Stimulated activated CD8-positive, alpha-beta memory T cell treated with anti-CD3 and anti-CD28 coated beads, Interleukin-12 subunit alpha, Interleukin-12 subunit beta, amount 100 ng/mL, for 24 hours (primary cell): Measurements from ENCODE around the gene PRXL2A.

Experiments
- DNase-seq: peaks from one replicate; pipeline ENCODE4 v3.0.0-alpha.2; 2020; ENCODE audit errors: extremely low read depth

PRXL2A gene

DNA sequence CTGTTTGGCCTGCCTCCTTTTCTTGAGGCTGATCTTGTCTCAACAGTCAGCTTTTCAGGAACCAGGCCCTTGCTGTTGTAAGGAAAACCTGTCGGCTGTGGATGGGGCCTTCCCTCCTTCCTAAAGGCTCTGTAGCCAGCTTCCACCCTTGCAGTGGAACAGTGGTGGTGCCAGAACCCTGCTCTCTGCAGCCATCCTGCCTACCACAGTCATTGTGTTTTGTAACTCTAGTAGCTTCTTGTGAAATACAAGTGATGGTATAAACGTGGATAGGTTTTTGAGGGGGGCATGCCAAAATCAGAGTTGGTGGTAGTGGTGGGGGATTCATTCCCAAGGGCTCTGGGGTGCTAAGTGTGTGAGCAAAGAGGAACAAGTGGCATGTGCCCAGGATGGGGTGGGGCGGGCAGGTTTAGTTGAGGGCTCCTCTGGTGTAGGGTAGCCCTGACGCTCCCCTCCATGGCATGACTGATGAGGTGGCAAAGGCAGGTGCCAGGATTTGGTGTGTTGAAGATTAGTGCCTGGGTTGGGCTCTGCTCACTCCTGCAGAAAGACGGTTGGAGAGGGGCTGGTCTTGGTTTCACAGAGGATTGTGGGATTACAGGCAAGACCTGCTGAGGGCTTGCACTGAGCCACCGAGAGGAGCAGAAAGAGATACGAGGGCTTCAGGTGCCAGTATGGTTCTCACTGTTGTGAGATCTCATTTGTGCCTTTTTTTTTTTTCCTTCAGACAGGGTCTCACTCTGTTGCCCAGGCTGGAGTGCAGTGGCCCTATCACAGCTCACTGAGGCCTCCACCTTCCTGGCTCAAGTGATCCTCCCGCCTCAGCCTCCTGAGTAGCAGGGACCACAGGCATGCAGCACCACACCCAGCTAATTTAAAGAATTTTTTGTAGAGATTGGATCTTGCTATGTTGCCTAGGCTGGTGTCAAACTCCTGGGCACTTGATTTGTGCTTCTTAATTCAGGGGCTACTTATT is 53.1 kb downstream of the PRXL2A start:
- no peak for DNase-seq

DNA sequence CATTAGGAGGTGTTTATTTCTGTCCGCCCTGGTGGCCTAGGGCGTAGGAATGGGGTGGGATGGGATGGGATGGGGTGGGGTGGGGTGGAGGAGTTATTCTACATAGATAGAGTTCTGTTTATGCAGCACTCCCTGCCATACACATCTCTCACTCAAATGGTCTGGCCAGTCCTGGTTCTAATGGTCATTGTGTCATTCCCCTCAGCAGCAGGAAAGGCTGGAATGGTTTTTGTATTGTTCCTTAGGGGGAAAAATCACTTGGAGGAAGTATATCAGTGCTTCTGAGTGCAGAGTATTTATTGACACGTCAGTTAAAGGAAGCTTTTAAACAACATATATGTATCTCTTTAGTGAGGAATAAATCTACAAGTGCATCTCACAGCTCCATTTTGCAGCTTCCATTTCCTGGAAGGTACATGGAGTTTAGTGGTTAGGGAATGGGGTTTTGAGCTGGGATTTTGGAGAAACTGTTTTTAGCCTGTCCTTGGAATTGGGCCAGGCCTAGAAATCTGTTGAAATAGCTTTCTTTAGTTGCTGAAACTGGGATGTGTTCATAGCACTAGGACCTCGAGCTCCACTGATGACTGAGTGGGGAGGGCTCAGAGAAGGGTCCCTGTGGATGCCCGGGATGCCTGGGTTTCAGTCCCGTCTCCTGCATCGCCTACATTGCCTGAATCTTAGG is 54.1 kb downstream of the PRXL2A start:
- no peak for DNase-seq

- DNase-seq, result no peak
These were observed 54.8 kb downstream of the PRXL2A start for GRCh38 chr10:80462981-80463741.

DNA sequence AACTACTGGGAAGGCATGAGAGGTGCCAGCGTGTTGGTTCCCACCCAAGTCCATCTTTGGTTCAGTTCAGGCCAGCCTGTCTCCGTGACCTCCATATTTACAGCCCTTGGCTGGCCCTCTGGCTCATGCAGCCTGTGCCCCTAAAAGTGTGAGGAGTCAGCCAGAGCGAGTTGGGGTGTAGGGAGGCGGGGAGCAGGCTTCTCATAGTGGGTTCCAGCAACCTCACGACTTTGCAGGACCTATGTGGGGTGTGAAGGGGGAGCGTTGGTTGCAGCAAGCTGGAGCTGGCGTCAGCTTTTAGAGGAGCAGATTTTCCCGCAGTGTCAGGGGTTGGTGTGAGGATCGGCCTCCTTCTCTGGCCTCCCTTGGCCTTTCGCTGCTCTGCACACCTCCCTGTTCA is 55.5 kb downstream of the PRXL2A start:
- no peak for DNase-seq

- DNase-seq, result no peak
These were observed 56.5 kb downstream of the PRXL2A start for GRCh38 chr10:80464557-80465450.

DNA sequence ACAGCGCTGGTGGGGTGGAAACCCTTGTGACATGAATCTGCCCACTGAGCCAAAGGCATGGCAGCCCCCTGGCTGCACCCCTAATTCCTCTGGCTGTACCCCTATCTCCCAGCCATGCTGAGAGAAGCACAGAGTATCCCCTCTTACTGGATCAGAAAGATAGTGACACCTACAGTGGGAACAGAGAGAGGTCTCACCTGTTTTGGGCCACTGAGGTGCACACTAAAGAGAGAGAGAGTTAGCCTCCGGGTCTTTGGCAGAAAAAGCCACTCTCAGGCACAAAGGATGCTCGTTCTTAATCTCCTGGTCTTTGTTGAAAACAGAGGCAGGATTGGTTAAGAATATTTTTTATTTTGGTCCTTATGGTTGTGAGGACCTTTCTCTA is 57.1 kb downstream of the PRXL2A start:
- no peak for DNase-seq

GRCh38 chr10:80465839-80466590 is 57.7 kb downstream of the PRXL2A start:
- no peak for DNase-seq

- no peak for DNase-seq
These were observed 58.5 kb downstream of the PRXL2A start for GRCh38 chr10:80466724-80467326.

GRCh38 chr10:80468002-80468401 is 59.7 kb downstream of the PRXL2A start:
- no peak for DNase-seq

- no peak for DNase-seq
These were observed 60.6 kb downstream of the PRXL2A start for GRCh38 chr10:80468806-80469421.

DNA sequence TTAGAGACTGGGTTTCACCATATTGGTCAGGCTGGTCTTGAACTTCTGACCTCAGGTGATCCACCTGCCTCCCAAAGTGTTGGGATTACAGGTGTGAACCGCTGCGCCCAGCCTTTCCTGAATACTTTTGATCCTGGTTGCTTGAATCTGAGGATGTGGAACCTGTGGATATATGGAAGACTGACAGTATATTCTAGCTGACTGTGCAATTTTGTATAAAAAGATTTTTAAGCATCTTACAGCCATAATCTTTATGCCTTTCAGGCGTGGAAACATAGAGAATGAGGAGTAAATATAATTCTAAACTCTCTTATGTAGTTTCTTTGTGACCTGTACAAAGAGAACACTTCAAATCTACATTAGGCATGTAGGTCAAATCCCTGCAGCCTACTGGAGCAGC is 61.9 kb downstream of the PRXL2A start:
- DNase-seq, result no peak

GRCh38 chr10:80471001-80471400 is 62.6 kb downstream of the PRXL2A start:
- no peak for DNase-seq

DNA sequence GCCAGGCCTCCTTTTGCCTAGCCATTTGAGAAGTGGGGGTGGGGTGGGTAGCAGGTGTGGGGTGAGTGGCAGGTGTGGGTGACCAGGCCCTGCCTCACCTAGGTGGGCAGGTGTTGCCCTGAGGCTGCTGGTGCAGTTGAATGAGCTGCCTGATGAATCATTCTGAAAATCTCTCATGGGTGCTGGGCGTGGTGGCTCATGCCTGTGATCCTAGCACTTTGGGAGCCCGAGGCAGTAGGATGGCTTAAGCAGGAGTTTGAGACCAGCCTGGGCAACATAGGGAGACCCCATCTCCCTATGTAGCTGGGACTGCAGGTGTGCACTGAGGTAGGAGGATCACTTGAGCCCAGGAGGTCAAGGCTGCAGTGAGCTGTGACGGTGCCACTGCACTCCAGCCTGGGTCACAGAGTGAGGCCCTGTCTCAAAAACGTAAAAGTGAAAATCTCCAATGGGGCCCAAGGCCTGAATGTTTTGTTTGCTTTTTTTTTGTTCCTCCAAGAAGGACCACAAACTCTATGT is 63.4 kb downstream of the PRXL2A start:
- DNase-seq, result no peak

DNA sequence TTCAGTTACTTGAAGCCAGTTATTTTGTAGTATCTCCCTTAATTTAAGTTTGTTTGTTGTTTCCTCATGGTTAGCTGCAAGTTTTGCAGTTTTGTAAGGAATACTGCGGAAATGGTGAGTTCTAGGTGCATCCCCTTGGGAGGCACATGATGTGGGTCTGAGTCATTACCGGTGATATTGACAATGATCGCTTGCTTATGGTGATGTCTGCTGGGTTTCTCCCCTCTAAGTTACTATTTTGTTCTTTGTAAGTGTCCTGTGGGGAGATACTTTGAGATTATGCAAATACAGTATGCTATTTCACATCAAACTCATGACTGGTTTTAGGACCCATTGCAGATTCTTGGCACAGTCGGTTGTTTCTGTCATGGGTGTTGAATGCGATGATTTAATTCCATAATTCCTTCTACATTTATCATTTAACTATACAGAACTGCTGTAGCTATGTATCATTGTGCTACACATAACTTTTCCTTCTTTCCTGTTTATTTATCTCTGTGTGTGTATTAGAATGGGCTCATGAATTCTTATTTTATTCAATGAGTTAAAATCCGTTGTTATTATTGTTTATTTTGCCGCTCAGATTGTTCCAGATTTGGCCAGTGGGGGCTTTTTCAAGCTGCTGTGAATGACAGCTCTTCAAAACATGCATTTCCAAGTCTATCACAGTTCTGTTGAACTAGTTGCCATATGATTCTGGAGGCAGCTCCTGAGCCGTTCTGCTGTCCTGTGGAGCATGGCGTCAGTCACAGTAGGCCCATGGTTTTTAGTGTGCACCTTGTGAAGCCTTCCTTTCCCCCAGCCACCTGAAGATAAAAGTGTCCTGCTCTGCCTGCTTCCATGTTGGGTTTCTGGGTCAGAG is 64.1 kb downstream of the PRXL2A start:
- DNase-seq, result no peak

DNA sequence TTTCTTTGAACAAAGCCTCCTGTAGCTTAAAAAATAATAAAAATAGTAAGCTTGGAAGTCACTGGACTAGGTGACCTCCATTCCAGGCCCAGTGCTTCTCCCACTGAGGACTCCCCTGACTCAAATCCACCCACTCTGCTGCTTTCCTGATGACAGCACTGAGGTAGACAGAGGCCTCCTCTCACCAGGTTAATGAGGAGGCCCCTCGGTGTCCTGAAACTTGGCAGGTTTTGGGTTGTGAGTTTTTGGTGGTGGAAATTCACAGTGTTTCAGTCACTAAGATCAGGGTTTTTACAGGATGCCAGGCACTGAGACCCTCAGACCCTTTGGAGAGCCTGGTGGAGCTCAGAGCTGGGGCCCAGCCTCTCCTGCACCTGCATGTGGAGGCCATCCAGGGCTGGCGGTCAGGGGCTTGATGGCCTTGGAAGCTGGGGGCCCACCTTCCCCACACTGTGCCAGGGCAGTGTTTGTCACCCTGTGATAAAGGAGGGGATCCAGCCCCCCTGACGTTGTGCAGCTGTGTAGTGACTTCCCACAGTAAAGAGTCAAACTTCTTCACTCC is 64.8 kb downstream of the PRXL2A start:
- DNase-seq, result no peak

DNA sequence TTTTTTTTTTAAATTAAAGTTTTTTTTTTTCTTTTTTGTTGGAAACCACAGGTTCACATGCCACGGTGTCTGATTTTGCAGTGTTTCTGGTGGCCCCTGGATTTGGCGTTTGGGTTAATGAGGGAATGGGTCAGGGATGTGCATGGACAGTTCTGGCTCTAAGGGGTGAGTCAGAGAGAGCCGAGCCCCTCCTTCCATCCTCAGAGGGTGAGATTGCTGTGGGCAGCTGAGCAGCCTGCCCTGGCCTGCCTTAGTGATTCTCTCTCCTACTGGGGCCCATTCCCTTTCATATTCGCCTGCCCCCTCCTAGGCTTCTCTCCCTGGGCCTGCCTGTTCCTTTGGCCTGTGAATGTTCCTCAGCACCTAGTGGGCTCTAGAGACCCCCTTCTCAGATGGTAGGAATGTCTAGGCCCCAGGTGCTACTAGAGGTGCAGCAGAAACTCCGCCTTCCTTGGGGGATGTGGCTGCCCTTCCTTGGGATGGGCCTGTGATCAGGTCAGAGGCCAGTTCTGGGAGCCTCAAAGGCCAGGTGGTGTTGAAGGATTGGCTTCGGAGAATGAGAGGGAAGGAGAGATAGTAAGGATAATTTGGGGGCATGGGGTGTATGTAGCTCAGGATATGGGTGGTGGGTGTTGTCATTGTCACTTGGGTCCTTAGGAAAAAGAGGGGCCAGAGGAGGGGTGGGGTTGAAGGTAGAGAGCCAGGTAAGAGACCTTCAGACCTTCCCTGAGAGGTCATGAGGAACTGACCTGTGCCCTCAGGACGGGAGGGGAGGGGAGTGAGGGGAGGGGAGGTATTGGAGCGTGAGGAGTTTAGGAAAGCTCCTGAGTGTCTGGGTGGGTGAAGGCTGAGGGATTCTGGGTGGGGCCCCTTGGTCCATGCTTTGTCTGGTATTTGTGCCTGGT is 65.6 kb downstream of the PRXL2A start:
- DNase-seq, result no peak

- DNase-seq, result no peak
These were observed 66.2 kb downstream of the PRXL2A start for GRCh38 chr10:80474597-80474910.
